ENCODE measurements around the gene TMEM151B. TPM values are rescaled to one million over a fixed set of nuclear protein-coding genes. Genes with fewer than 3 reads are reported as not detected.

TMEM151B gene
- total and polyA plus RNA-seq, 9 of the 15 experiments (the other 6 are each of a cell fraction or from before 2014, with no cell fraction given): not detected

GRCh38 chr6:44248579-44248978, 21.7 kb upstream of the TMEM151B start:
- WGBS (ENCODE audit: insufficient coverage, low coverage, missing lambda C conversion rate): 0% methylated on average over 1 of the region's 1 CpG
- Histone ChIP-seq H4K20me1 (replicated peaks; ENCODE audit: control insufficient read depth, insufficient read depth, low read length) (peaks cover 63% of the 10 kb centered on the region), H3K4me2 (ENCODE audit: insufficient read depth, low read length) (peak overlapping the region; percentile 99), H3K27me3 (ENCODE audit: control insufficient read depth in 2 of 2, insufficient read depth in 2 of 2, low read length in 2 of 2) (no peaks in the 10 kb centered on the region), H3K9ac (ENCODE audit: insufficient read depth in 1 of 2, low read depth in 2 of 2, low read length in 2 of 2) (peak overlapping the region; percentile 85 to 100; a peak in 3 of 4 replicates), H3K4me3 (peak overlapping the region; percentile 94), H2AFZ (ENCODE audit: low read depth, low read length) (no peak overlapping the region), H3K27ac (ENCODE audit: extremely low read depth, low read depth, low read length) (peak overlapping the region; percentile 98), H3K36me3 (ENCODE audit: control insufficient read depth, insufficient read depth, low read length) (peaks cover 66% of the 10 kb centered on the region), H3K4me1 (replicated peaks in 1 of 2; ENCODE audit: control insufficient read depth in 2 of 2, insufficient read depth in 2 of 2, low read length in 2 of 2) (peaks cover 22 to 37% of the 10 kb centered on the region in 2 experiments), H3K9me3 (replicated peaks; ENCODE audit: control insufficient read depth, insufficient read depth, low read depth, low read length) (no peaks in the 10 kb centered on the region), H3K79me2 (ENCODE audit: control insufficient read depth, insufficient read depth, low read length) (peaks cover 59% of the 10 kb centered on the region), H3K9me1 (ENCODE audit: control insufficient read depth, insufficient read depth, low read length) (peaks cover 16% of the 10 kb centered on the region)
- FAIRE-seq (no peak), DNase-seq (ENCODE audit: extremely low read depth in 1 of 4, low spot score in 3 of 4) (no peak), ATAC-seq (no peak)
- ChIA-PET POLR2A (interaction anchor here (0.6 to 7.4 kb wide), 19 partner anchors 7 to 619 kb away, joined by 3 to 144 read pairs (median 5); partner anchors contain the start of genes GTPBP2, MYMX, NFKBIE and SLC29A1), CTCF (ENCODE audit: low intra/inter-chr PET ratio) (no interaction called here)
- in situ Hi-C loops (cut with MboI) (no loop called here), intact Hi-C loops (cut with micrococcal nuclease) (no loop called here)
- no TSS peak for BruUV-seq (replicated peaks)
- no peak for TF ChIP-seq ZNF79 (CRISPR knock-in tag; IDR thresholded peaks at IDR 0.05; ENCODE audit: low read depth)
- TF ChIP-seq ZC3H4 (CRISPR knock-in tag; IDR thresholded peaks at IDR 0.05; ENCODE audit: borderline replicate concordance): 0 out of 2 replicates have a peak, but pooled peaks have one; percentile 2
- 0 out of 2 replicates have a peak, but pooled peaks have one; percentile 9 for TF ChIP-seq ZBED1 (IDR thresholded peaks at IDR 0.05)
- TF ChIP-seq POLR2A (conservative IDR thresholded peaks at IDR 0.05): 0 out of 2 replicates have a peak, but pooled peaks have one; percentile 6

DNA sequence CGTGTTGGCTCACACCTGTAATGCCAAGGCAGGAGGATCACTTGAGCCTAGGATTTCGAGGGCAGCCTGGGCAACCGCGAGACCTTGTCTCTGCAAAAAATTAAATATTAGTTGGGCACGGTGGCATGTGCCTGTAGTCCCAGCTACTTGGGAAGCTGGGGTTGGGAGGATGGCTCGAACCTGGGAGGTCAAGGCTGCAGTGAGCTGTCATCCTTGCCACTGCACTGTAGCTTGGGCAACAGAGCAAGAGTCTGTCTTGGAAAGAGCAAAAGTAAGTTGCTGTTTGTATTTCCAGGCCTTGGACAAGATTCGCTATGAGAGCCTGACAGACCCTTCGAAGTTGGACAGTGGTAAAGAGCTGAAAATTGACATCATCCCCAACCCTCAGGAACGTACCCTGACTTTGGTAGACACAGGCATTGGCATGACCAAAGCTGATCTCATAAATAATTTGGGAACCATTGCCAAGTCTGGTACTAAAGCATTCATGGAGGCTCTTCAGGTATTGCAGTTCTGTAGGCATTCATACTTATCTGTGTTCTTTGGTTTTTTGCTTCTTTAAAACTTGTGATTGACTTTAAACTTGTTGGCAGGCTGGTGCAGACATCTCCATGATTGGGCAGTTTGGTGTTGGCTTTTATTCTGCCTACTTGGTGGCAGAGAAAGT, 21.0 kb upstream of the TMEM151B start:
- in situ Hi-C loops (cut with MboI): no loop called here
- Histone ChIP-seq H3K27me3 (ENCODE audit: control insufficient read depth in 2 of 2, insufficient read depth in 2 of 2, low read length in 2 of 2) (no peaks in the 10 kb centered on the region), H3K4me2 (ENCODE audit: insufficient read depth, low read length) (peak overlapping the region; percentile 99), H3K9me1 (ENCODE audit: control insufficient read depth, insufficient read depth, low read length) (peaks cover 16% of the 10 kb centered on the region), H3K4me3 (peak overlapping the region; percentile 94; the same call in 1 of the 2 replicates), H3K36me3 (ENCODE audit: control insufficient read depth, insufficient read depth, low read length) (peaks cover 72% of the 10 kb centered on the region), H3K9me3 (replicated peaks; ENCODE audit: control insufficient read depth, insufficient read depth, low read depth, low read length) (no peaks in the 10 kb centered on the region), H3K4me1 (replicated peaks in 1 of 2; ENCODE audit: control insufficient read depth in 2 of 2, insufficient read depth in 2 of 2, low read length in 2 of 2) (peaks cover 25 to 42% of the 10 kb centered on the region in 2 experiments), H3K27ac (ENCODE audit: extremely low read depth, low read depth, low read length) (peak overlapping the region; percentile 98), H3K79me2 (ENCODE audit: control insufficient read depth, insufficient read depth, low read length) (peaks cover 61% of the 10 kb centered on the region), H3K9ac (ENCODE audit: insufficient read depth in 1 of 2, low read depth in 2 of 2, low read length in 2 of 2) (peak overlapping the region; percentile 85 to 100), H2AFZ (ENCODE audit: low read depth, low read length) (no peak overlapping the region), H4K20me1 (replicated peaks; ENCODE audit: control insufficient read depth, insufficient read depth, low read length) (peaks cover 69% of the 10 kb centered on the region)
- 62% methylated on average over 9 of the region's 9 CpGs for WGBS (ENCODE audit: insufficient coverage, low coverage, missing lambda C conversion rate)
- BruUV-seq (replicated peaks): no TSS peak
- ATAC-seq (no peak), FAIRE-seq (no peak), DNase-seq (ENCODE audit: extremely low read depth in 1 of 4, low spot score in 3 of 4) (no peak)
- intact Hi-C loops (cut with micrococcal nuclease): no loop called here
- ChIA-PET CTCF (ENCODE audit: low intra/inter-chr PET ratio) (no interaction called here), POLR2A (interaction anchor here (0.6 to 7.4 kb wide), 15 partner anchors 7 to 1198 kb away, joined by 3 to 144 read pairs (median 4); partner anchors contain the start of genes MYMX, NFKBIE, SLC29A1 and SLC35B2)
- TF ChIP-seq EP300 (IDR thresholded peaks at IDR 0.05; ENCODE audit: low read length): no peak
- TF ChIP-seq MAFF (IDR thresholded peaks at IDR 0.05; ENCODE audit: low read length): no peak
- TF ChIP-seq PRPF4 (IDR thresholded peaks at IDR 0.05; ENCODE audit: insufficient read depth, low read depth, low read length, poor library complexity, severe bottlenecking): no peak
- TF ChIP-seq ZC3H8 (IDR thresholded peaks at IDR 0.05): no peak
- TF ChIP-seq CHD1 (IDR thresholded peaks at IDR 0.05; ENCODE audit: low read length): peak; percentile 23
- TF ChIP-seq FOXJ3 (CRISPR knock-in tag; IDR thresholded peaks at IDR 0.05): no peak
- TF ChIP-seq FOXP4 (CRISPR knock-in tag; IDR thresholded peaks at IDR 0.05; ENCODE audit: borderline replicate concordance): no peak
- no peak for TF ChIP-seq RBBP5 (IDR thresholded peaks at IDR 0.05; ENCODE audit: borderline replicate concordance, insufficient read depth, low read length, poor library complexity, severe bottlenecking)
- TF ChIP-seq HMG20A (CRISPR knock-in tag; conservative IDR thresholded peaks at IDR 0.05): no peak
- no peak for TF ChIP-seq PTRF (tag; IDR thresholded peaks at IDR 0.05)
- peak; percentile 83 for TF ChIP-seq RBFOX2 (IDR thresholded peaks at IDR 0.05; ENCODE audit: low read depth, low read length)

Data from K562 (cell line).